NOMO-1 treated with DMSO at 0.1 percent for 48 hours (cell line): Measurements from ENCODE around the gene MMD.

Experiments used
- DNase-seq: peaks from one replicate; lab custom pipeline; 2025; ENCODE audit not compliant: unreplicated experiment; lab: John Stamatoyannopoulos, UW

MMD gene

DNA sequence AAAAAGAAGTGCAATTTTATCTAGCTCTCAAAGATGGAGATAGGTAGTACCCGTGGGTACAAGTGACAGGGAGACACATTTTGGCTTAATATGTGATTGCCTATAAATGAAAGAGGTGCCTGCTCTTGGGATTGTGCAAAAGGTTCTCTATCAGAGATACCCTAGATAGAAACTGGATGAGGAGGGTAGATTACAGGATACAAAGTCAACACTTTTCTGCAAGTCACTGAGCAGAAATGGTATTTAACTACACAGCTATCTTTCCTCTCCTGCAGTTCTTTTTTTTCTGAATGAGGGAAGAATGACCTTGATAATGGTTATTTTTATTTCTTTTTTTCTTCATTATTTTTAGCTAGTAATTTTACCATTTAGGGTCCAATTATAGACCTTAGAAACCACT is 67.6 kb downstream of the MMD start:
- DNase-seq, result no peak

DNA sequence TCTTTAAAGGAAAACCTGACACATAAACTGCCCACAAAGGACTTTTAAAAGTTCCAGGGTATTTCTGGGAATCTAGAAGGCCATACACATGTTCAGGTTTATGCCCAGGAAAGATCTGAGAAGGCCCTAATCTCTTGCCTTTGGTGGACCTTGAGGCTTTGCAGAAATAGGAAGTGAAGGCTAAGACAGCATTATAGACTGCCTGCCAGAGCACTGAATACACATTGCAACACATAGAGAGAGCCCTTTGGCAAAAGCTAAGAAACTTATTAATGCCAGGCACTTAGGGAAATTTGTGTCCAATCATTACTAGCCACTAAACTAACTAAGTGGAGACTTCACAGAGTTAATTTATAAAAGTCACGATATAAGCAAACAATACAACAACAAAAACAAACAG is 70.4 kb downstream of the MMD start:
- DNase-seq, result peak; percentile 8

DNA sequence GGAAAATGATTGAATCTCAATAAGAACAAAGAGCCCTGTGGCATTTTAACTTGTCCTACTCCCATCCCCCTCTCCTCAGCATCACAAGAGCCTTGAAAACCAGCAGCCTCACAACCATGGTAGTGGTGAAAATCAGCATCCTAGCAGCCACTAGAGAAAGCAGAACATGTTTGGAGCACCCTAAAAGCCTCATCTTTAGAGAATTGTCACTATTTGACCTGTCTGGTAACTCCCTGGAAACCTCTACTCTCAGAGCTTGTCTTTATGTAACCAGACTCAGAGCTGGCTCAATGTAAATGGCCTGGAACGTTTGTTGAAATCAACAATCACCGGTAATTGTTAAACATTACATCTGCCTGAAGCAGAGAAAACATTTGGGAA is 70.8 kb downstream of the MMD start:
- DNase-seq, result no peak

DNA sequence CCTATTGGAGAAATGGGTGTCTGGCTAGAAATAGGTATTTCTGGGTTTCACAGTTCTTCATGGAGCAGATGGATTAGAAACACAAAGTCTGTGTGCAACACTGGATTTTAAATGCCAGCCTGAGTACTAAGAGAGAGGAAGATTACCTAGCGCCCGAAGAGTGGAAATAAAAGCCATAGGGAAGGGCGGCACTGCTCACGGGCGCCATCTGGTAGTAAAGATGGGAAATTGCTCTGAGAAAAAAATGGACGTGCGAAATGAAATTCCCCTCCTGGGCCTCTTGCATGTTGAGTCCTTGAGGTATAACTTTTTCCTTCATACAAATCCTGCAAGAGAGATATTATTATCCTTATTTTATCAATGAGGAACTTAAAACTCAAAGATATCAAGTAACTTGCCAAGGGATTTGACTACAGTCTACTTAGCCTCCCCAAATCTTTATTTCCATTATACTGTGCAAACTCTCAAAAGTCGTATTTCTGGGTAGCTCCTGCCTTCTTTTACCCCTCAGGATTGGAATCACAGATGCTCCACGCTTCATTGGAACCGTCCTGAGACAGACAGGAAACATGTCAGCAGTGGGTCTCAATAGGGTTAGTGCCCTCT is 72.8 kb downstream of the MMD start:
- DNase-seq, result peak; percentile 50

DNA sequence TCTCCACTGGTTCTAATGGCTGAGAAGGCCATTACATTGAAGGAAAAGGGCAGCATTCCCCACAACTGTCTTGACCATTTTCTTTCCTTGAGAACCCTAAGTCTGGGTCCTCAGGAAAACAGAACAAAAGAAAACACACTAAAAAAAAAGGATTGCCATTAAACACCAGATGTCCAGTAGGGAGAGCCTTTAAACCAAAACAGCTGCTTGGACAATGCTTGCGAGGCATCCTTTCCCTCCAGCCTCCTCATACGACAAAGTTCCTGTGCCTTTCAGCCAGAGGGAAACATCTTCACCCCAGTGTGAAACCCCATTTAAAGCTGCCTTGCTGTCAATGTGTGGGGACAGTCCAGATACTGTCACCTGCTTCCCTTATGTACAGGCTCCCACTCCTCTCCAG is 74.3 kb downstream of the MMD start:
- DNase-seq, result no peak

DNA sequence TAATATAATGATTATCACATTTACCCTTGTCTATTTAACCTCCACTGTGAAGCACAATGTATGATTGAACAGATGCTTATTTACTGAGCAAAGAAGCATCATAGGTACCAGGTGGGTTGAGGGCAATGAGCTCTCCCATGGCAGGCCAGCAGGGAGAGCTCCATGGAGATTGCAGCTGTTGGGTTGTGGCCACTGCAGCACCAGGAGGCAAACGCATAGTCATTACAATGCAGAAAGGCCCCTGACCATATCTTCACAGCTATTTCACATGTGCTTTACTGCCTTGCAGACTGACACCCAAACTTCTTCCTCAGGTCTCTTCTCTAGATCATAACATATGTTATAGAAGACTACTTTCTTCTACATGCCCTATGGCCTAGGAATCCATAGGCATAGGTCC is 75.0 kb downstream of the MMD start:
- DNase-seq, result no peak

DNA sequence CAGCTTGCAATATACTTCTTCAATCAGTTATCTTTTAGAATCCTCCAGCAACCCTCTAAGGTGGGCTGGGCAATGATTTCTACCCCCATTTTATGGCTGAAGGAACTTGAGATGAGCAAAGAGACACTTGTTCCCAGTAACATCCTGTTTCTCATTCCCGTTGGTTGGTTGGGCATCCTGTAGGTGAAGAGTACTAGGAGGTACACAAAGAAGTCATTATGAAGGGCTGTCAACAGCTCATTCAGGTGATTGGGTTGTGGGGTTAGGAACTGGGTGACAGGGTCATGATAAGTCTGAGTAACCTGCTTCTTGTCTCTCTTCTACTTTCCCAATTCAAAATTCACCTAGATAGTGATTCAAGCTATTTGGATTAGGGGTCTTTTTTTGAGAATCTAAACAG is 76.5 kb downstream of the MMD start:
- no peak for DNase-seq

DNA sequence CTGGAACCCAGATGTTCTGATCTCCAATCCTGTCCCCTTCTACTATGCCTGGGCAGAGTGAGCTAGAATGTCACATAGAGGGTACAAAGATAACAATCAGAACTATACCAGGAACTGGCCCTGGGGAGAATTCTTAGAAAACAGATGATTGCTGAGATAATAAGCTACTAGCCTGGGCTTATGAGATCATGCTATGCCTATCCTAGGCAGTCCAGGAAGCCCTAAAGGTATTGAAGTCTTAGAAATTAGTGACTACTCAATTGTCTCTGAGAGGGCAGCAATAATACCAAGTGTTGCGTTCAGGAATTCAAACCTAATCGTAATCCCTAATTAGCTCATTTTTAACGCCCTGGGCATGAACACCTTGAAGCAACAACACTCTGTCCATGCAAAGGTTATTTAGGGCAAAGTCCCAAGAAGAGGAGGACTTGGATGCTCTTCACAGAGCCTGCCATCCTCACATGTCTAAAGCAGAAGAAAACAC is 77.1 kb downstream of the MMD start:
- DNase-seq, result no peak

DNA sequence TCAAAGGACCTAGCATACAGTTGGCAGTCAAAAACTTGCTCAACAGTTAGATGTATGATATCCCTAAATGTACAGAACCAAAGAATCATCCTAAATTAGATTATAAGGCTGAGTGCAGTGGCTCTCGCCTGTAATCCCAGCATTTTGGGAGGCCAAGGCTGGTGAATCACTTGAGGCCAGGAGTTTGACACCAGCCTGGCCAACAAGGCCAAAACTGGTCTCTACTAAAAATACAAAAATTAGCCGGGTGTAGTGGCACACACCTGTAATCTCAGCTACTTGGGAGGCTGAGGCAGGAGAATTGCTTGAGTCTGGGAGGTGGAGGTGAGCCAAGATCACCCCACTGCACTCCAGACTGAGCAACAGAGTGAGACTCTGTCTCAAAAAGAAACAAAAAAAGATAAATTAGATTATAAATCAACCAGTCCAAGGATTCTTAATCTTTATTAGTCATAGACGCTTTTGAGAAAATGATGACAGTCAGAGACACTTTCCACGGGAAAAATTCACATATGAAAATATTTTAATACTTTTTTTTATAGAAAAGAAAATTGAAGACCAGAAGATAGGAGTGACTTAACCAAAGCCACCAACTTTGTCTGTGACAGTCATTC is 77.6 kb downstream of the MMD start:
- no peak for DNase-seq

DNA sequence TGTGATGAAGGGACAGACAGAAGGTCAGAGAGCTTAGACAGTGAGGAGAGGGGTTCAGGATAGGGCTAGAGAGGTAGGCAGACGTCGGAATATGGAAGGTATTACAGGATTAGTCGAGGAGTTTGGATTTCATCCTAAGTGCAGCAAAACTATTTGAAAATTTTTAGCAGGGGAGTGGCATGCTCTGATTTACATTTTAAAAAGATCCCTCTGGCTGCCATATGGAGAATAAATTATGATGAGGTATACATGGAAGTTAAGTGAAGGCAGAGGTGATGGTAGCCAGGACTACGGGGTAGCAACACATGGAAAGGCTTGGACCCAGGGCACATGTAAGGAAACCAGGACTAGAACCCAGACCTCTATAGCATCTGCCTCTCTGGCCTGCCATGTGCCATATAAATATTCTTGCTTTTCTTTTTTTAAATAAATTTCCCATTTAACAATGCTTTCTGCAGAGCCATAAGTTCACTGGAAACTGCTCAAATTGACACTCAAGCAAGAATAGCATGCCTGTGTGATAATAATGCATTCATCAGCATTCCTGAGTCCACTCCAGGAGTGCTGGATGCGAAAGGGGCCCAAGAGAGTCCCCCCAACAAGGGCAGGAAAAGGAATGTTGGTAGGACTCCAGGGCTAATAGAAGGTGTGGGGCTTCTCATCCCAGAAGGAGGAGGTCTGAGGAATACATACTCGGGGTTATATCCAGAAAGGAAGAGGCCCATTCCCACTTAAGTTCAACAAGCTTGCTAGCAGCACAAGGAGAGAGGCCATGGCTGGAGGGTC is 78.6 kb downstream of the MMD start:
- no peak for DNase-seq
